Measurements from ENCODE around the gene GRN. TPM values are rescaled to one million over a fixed set of nuclear protein-coding genes. Genes with fewer than 3 reads are reported as not detected.

The GRN gene
- total RNA-seq, 1 experiment from 2014 or later = 206 TPM

GRCh38 chr17:44324571-44325275, 20.4 kb upstream of the GRN start, which contains the start of gene SLC25A39 (continued):
- TF ChIP-seq JUND (IDR thresholded peaks at IDR 0.05) = no peak
- peak; percentile 77; the same call in 1 of the 2 replicates for TF ChIP-seq EGR1 (IDR thresholded peaks at IDR 0.05; ENCODE audit: low read depth)
- TF ChIP-seq TCF7L2 (IDR thresholded peaks at IDR 0.05; ENCODE audit: borderline replicate concordance, extremely low read depth, insufficient read depth, insufficient read length) = no peak
- peak; percentile 87 for TF ChIP-seq POLR2A (IDR thresholded peaks at IDR 0.05; ENCODE audit: borderline replicate concordance, extremely low read depth, insufficient read depth, insufficient read length)

GRCh38 chr17:44326861-44327444, 18.1 kb upstream of the GRN start:
- Histone ChIP-seq H3K4me2 (ENCODE audit: low read length) (peak overlapping the region; percentile 71), H3K4me3 (replicated peaks in 1 of 2; ENCODE audit: low read depth in 1 of 2, low read length in 2 of 2) (peak overlapping the region; percentile 33 to 44), H3K4me1 (ENCODE audit: control insufficient read depth in 1 of 2, insufficient read depth in 2 of 2, low read length in 2 of 2) (peaks cover 18 to 40% of the 10 kb centered on the region in 2 experiments), H3K9me2 (ENCODE audit: insufficient read depth) (no peaks in the 10 kb centered on the region), H4K20me1 (ENCODE audit: insufficient read depth) (no peaks in the 10 kb centered on the region), H3K36me3 (ENCODE audit: control insufficient read depth in 1 of 2, insufficient read depth in 2 of 2, low read length in 2 of 2) (peaks cover 4 to 7% of the 10 kb centered on the region in 2 experiments; a peak in 3 of 4 replicates), H3K9ac (ENCODE audit: low read length) (peak overlapping the region; percentile 40; the same call in 1 of the 2 replicates), H3K27ac (ENCODE audit: low read depth, low read length) (peak overlapping the region; percentile 32), H2AFZ (ENCODE audit: low read depth, low read length, poor library complexity, severe bottlenecking) (no peak overlapping the region), H3K27me3 (ENCODE audit: insufficient read depth, low read length) (no peaks in the 10 kb centered on the region), H3K9me3 (ENCODE audit: control insufficient read depth in 1 of 2, insufficient read depth in 1 of 2, low read depth in 1 of 2, low read length in 2 of 2) (no peaks in the 10 kb centered on the region), H3K79me2 (ENCODE audit: insufficient read depth, low read length) (peaks cover 41% of the 10 kb centered on the region)
- POLR2A ChIA-PET = interaction anchor here (0.7 to 1.1 kb wide), 6 partner anchors 9 to 107 kb away, joined by 3 to 7 read pairs (median 4); partner anchors contain the start of genes GRN and UBTF
- DNase-seq (ENCODE audit: low read depth, low spot score) (peak; percentile 97), ATAC-seq (peak; percentile 67)
- BruUV-seq (replicated peaks) = no TSS peak
- CTCF ChIA-PET = interaction anchor here (0.5 to 1.3 kb wide), 10 partner anchors 11 to 197 kb away, joined by 3 to 7 read pairs (median 3); no protein-coding TSS in a partner anchor
- TF ChIP-seq EZH2 (IDR thresholded peaks at IDR 0.05) (no peak), EGR1 (IDR thresholded peaks at IDR 0.05; ENCODE audit: low read depth) (peak; percentile 71), TCF7L2 (IDR thresholded peaks at IDR 0.05; ENCODE audit: borderline replicate concordance, extremely low read depth, insufficient read depth, insufficient read length) (peak; percentile 59), ZBTB33 (IDR thresholded peaks at IDR 0.05; ENCODE audit: extremely low read depth, insufficient replicate concordance, low read length) (no peak), RAD21 (IDR thresholded peaks at IDR 0.05; ENCODE audit: low read depth) (peak; percentile 2; the same call in 1 of the 2 replicates), MAX (IDR thresholded peaks at IDR 0.05) (peak; percentile 99), SP1 (IDR thresholded peaks at IDR 0.05; ENCODE audit: low read depth) (peak; percentile 97), CBX3 (IDR thresholded peaks at IDR 0.05; ENCODE audit: low read depth) (peak; percentile 73; the same call in 1 of the 2 replicates), ZNF274 (IDR thresholded peaks at IDR 0.05; ENCODE audit: low read depth, low read length) (no peak), POLR2AphosphoS5 (IDR thresholded peaks at IDR 0.05; ENCODE audit: low read depth, low read length) (peak; percentile 78), ATF3 (IDR thresholded peaks at IDR 0.05) (no peak), POLR2A (IDR thresholded peaks at IDR 0.05; ENCODE audit: borderline replicate concordance, extremely low read depth, insufficient read depth, insufficient read length) (no peak), JUND (IDR thresholded peaks at IDR 0.05) (no peak), ZFX (IDR thresholded peaks at IDR 0.05) (no peak), CTCF (IDR thresholded peaks at IDR 0.05 in 2 of 3, conservative IDR thresholded peaks at IDR 0.05 in 1 of 3; ENCODE audit: borderline replicate concordance in 1 of 3, insufficient read depth in 1 of 3, low read depth in 2 of 3, low read length in 2 of 3) (no peak), YY1 (IDR thresholded peaks at IDR 0.05; ENCODE audit: extremely low read depth, insufficient replicate concordance, low read depth, low read length) (no peak), SIN3A (IDR thresholded peaks at IDR 0.05; ENCODE audit: low read depth) (peak; percentile 79; the same call in 1 of the 2 replicates)
- intact Hi-C loops (cut with micrococcal nuclease) = loop anchor here (2.0 kb wide), 2 partner anchors 108 to 116 kb away; partner anchors contain the start of gene UBTF
- RAD21 ChIA-PET (ENCODE audit: low non-redundant PET in 1 of 2, low total read pairs in 2 of 2, uncharacterized antibody in 2 of 2, unreplicated experiment in 2 of 2) = interaction anchor here in 1 of 2 experiments (1.2 kb wide), 1 partner anchor 116 kb away, joined by 4 read pairs; no protein-coding TSS in a partner anchor

Data from HCT116 (cell line).